WERI-Rb-1 (cell line): ENCODE data around the gene TSFM.

Experiments used
- DNase-seq: peaks from one replicate; pipeline ENCODE4 v3.0.0-alpha.2; 2020
- H3K27ac ChIP-seq: fragments of 250-450 bp; sonication (Bioruptor Pico); 2 replicates; pipeline ENCODE4 v1.5.1; 2020; ENCODE audit warnings: mild to moderate bottlenecking, moderate library complexity
- H3K27me3 ChIP-seq: fragments of 250-450 bp; sonication (Bioruptor Pico); 2 replicates; pipeline ENCODE4 v1.5.1; 2021; ENCODE audit warnings: mild to moderate bottlenecking, low read depth, moderate library complexity; ENCODE audit not compliant: insufficient read depth, severe bottlenecking
- H3K36me3 ChIP-seq: fragments of 250-450 bp; sonication (Bioruptor Pico); 2 replicates; pipeline ENCODE4 v1.5.1; 2020; ENCODE audit warnings: mild to moderate bottlenecking, moderate library complexity
- H3K4me3 ChIP-seq: 2 replicates; pipeline ENCODE4 v1.5.1; 2011; ENCODE audit warnings: low read depth, mild to moderate bottlenecking, control low read depth, low read length
- H3K9me3 ChIP-seq: fragments of 250-450 bp; sonication (Bioruptor Pico); 2 replicates; pipeline ENCODE4 v1.5.1; 2021; ENCODE audit warnings: mild to moderate bottlenecking, moderate library complexity; ENCODE audit not compliant: severe bottlenecking
- CTCF ChIP-seq: IDR thresholded peaks from 2 replicates; pipeline ENCODE4 v1.5.1; 2011; ENCODE audit warnings: low read depth, mild to moderate bottlenecking, control low read depth, inconsistent platforms, low read length

Gene TSFM

DNA sequence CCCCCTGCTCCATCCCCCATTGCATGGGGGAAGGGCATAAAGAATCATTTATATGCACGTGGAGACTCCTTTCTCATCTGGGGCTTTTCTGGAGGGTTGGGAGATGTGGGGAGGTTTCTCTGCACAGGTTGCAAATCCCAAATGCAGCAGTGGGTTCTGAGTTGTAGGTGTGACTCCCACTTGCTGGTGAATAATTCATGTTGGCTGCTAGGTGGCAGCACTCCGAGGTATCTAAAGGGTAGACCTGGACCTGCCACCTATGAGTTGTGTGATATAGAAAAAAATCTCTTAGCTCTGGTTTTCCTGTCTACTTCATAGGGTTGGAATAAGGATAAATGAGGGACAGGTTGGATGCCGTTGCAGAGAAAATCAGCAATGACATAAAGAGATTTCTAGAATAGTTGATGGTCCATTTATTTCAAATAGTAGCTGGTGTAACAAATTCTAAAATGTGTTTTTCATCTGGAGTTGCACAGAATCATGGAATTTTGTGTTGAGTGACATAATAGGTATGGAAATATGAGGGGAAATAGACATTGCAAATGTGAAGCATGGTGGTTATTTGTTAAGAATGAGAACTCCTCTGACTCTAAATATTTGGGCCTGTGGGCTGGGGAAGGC is 23.1 kb upstream of the TSFM start:
- peak; percentile 71 for TF ChIP-seq CTCF
- no peak overlapping the region for H3K4me3 ChIP-seq
- no peaks in the 10 kb centered on the region for H3K27me3 ChIP-seq
- no peaks in the 10 kb centered on the region for H3K9me3 ChIP-seq
- peaks cover 62% of the 10 kb centered on the region for H3K36me3 ChIP-seq
- no peak overlapping the region for H3K27ac ChIP-seq
- peak; percentile 59 for DNase-seq

DNA sequence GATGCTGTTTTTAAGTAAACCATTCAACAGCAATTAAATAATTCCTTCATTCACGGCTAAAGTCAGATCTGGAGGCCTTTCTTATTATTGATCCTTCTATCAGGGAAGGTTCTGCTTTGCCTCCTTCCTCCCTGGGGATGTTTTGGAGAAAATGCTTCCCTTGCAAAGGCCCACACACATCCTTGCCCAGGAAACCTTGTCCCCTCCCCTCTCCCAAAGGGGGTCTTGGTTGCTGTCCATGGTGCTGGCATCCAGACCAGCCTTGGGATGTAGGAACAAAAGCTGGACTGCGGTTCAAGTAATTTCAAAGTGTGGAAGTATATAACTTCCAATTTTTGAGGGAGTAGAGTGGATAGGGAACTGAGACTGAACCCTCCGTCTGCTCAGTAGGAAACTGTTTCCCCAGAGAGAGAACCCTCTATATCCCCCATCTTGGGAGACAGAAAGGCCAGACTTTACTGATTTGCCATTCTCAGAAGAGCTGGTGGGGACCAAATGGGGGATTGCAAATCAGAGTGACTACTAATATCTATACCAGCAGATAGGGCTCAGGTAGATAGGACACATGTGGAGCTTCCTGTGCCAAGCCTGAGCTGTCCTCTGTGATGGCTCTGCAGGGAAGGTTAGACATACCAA is 22.1 kb upstream of the TSFM start:
- peaks cover 72% of the 10 kb centered on the region for H3K36me3 ChIP-seq
- H3K9me3 ChIP-seq = no peaks in the 10 kb centered on the region
- no peak for DNase-seq
- no peak overlapping the region for H3K27ac ChIP-seq
- H3K4me3 ChIP-seq = no peak overlapping the region
- H3K27me3 ChIP-seq = no peaks in the 10 kb centered on the region
- no peak for TF ChIP-seq CTCF

- H3K4me3 ChIP-seq = no peak overlapping the region
- H3K27ac ChIP-seq = peak overlapping the region; percentile 94
- TF ChIP-seq CTCF = no peak
- peaks cover 76% of the 10 kb centered on the region for H3K36me3 ChIP-seq
- H3K27me3 ChIP-seq = no peaks in the 10 kb centered on the region
- DNase-seq = peak; percentile 39
- H3K9me3 ChIP-seq = no peaks in the 10 kb centered on the region
Observed at GRCh38 chr12:57761391-57761998, 21.1 kb upstream of the TSFM start.

GRCh38 chr12:57762463-57762862 is 20.1 kb upstream of the TSFM start:
- H3K4me3 ChIP-seq = 0 out of 2 replicates have a peak overlapping the region, but pooled peaks have one; percentile 17
- H3K36me3 ChIP-seq = peaks cover 76% of the 10 kb centered on the region
- TF ChIP-seq CTCF = no peak
- H3K27ac ChIP-seq = peak overlapping the region; percentile 94
- H3K9me3 ChIP-seq = no peaks in the 10 kb centered on the region
- no peaks in the 10 kb centered on the region for H3K27me3 ChIP-seq
- peak; percentile 68 for DNase-seq

- peaks cover 76% of the 10 kb centered on the region for H3K36me3 ChIP-seq
- H3K27ac ChIP-seq = peak overlapping the region; percentile 94
- no peak for TF ChIP-seq CTCF
- DNase-seq = no peak
- no peak overlapping the region for H3K4me3 ChIP-seq
- H3K9me3 ChIP-seq = no peaks in the 10 kb centered on the region
- no peaks in the 10 kb centered on the region for H3K27me3 ChIP-seq
Observed at GRCh38 chr12:57763881-57764661, 18.5 kb upstream of the TSFM start.
